Osteocyte (in vitro differentiated cells): Measurements from ENCODE around the gene IL16. TPM values are rescaled to one million over a fixed set of nuclear protein-coding genes. Genes with fewer than 3 reads are reported as not detected.

Experiments
- DNase-seq: peaks from one replicate; pipeline ENCODE4 v3.0.0; 2021; ENCODE audit warnings: mixed read lengths; ENCODE audit not compliant: unreplicated experiment; ENCODE audit errors: extremely low spot score
- H3K27ac Mint-ChIP-seq: one replicate; pipeline ENCODE4 v1.8.0; 2021; ENCODE audit warnings: mild to moderate bottlenecking, mixed read lengths; ENCODE audit not compliant: unreplicated experiment
- H3K27me3 Mint-ChIP-seq: one replicate; pipeline ENCODE4 v1.8.0; 2021; ENCODE audit warnings: mixed read lengths; ENCODE audit not compliant: unreplicated experiment
- H3K36me3 Mint-ChIP-seq: one replicate; pipeline ENCODE4 v1.8.0; 2021; ENCODE audit warnings: mixed read lengths; ENCODE audit not compliant: unreplicated experiment
- H3K4me1 Mint-ChIP-seq: one replicate; pipeline ENCODE4 v1.8.0; 2021; ENCODE audit warnings: mixed read lengths; ENCODE audit not compliant: unreplicated experiment
- H3K4me3 Mint-ChIP-seq: one replicate; pipeline ENCODE4 v1.8.0; 2021; ENCODE audit warnings: mild to moderate bottlenecking, moderate library complexity, mixed read lengths; ENCODE audit not compliant: unreplicated experiment
- H3K9me3 Mint-ChIP-seq: one replicate; pipeline ENCODE4 v1.8.0; 2021; ENCODE audit warnings: mixed read lengths; ENCODE audit not compliant: unreplicated experiment
- total RNA-seq: library from RNA; stranded (reverse); gene quantifications from 2 replicates; pipeline ENCODE4 v1.2.1, GENCODE V29; 2021
- TF ChIP-seq, protein P1 (sequence below): fragments of 200-600 bp; sonication (generic); IDR thresholded peaks from 2 replicates; pipeline ENCODE4 v1.5.0; 2021; ENCODE audit warnings: antibody characterized with exemption, mild to moderate bottlenecking, moderate library complexity

IL16 gene
- total RNA-seq, 1 donor from 2014 or later: not detected

- no peak for DNase-seq
- Mint-ChIP-seq H3K36me3 (no peaks in the 10 kb centered on the region), H3K27ac (no peak overlapping the region), H3K27me3 (peaks cover 27% of the 10 kb centered on the region), H3K4me1 (no peaks in the 10 kb centered on the region), H3K9me3 (no peaks in the 10 kb centered on the region), H3K4me3 (no peak overlapping the region)
- TF ChIP-seq, protein P1, sequence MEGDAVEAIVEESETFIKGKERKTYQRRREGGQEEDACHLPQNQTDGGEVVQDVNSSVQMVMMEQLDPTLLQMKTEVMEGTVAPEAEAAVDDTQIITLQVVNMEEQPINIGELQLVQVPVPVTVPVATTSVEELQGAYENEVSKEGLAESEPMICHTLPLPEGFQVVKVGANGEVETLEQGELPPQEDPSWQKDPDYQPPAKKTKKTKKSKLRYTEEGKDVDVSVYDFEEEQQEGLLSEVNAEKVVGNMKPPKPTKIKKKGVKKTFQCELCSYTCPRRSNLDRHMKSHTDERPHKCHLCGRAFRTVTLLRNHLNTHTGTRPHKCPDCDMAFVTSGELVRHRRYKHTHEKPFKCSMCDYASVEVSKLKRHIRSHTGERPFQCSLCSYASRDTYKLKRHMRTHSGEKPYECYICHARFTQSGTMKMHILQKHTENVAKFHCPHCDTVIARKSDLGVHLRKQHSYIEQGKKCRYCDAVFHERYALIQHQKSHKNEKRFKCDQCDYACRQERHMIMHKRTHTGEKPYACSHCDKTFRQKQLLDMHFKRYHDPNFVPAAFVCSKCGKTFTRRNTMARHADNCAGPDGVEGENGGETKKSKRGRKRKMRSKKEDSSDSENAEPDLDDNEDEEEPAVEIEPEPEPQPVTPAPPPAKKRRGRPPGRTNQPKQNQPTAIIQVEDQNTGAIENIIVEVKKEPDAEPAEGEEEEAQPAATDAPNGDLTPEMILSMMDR: no peak
Measured at GRCh38 chr15:81168131-81168526, 28.6 kb upstream of the IL16 start.

GRCh38 chr15:81168644-81169043, 28.0 kb upstream of the IL16 start:
- no peak overlapping the region for H3K27ac Mint-ChIP-seq
- no peaks in the 10 kb centered on the region for H3K36me3 Mint-ChIP-seq
- TF ChIP-seq, protein P1: no peak
- H3K27me3 Mint-ChIP-seq: peaks cover 27% of the 10 kb centered on the region
- no peaks in the 10 kb centered on the region for H3K4me1 Mint-ChIP-seq
- DNase-seq: no peak
- H3K9me3 Mint-ChIP-seq: no peaks in the 10 kb centered on the region
- no peak overlapping the region for H3K4me3 Mint-ChIP-seq

- TF ChIP-seq, protein P1: no peak
- Mint-ChIP-seq H3K36me3 (no peaks in the 10 kb centered on the region), H3K27me3 (peaks cover 27% of the 10 kb centered on the region), H3K4me1 (no peaks in the 10 kb centered on the region), H3K4me3 (no peak overlapping the region), H3K9me3 (no peaks in the 10 kb centered on the region), H3K27ac (no peak overlapping the region)
- no peak for DNase-seq
Measured at GRCh38 chr15:81170511-81170910, 26.2 kb upstream of the IL16 start.

DNA sequence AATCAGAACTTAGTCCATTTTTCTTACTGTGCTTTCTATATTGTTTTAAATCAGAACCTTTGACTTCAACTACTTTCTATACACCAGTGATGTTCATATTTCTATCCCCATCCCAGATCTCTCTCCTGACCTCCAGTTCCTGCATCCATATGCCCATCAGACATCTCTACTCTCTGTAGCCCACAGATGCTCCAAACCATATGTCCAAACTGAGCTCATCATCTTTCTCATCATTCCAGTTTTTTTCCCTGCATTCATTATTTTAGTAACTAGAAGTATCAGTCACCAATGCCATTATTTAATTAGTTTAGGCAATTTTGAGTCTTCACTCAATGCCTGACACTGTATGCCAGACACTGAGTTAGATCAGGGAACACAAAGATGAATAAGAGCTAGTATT, 25.4 kb upstream of the IL16 start:
- no peak overlapping the region for H3K4me3 Mint-ChIP-seq
- no peaks in the 10 kb centered on the region for H3K9me3 Mint-ChIP-seq
- H3K36me3 Mint-ChIP-seq: no peaks in the 10 kb centered on the region
- DNase-seq: no peak
- H3K27me3 Mint-ChIP-seq: peaks cover 27% of the 10 kb centered on the region
- TF ChIP-seq, protein P1: no peak
- H3K4me1 Mint-ChIP-seq: no peaks in the 10 kb centered on the region
- H3K27ac Mint-ChIP-seq: no peak overlapping the region

DNA sequence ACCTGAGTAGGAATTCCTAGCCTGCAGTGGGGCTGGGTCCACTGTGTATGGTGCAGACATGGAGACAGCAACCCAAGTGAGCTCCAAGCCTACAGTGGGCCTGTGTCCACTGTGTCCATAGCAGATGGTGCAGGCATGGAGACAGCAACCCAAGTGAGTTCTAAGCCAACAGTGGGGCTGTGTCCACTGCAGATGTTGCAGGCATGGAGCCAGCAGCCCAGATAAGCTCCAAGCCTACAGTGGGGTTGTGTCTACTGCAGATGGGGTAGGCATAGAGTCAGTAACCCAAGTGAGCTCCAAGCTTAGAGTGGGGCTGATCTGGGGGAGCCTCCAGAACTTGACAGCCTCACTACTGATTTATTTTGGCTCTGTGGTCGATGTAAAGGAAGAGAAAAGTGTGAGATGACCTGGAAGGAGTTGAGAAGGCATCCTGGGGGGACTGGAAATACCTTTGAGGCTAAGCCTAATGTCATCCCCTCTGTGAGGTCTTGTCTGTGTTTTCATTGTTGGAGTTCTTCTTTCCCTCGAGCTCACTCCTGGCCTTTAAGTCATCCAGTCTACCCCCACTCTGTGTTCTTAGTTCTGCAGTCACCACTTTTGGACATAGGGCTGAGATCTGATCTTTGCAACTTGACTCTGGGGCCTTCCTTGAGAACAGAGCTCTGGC, 22.4 kb upstream of the IL16 start:
- Mint-ChIP-seq H3K9me3 (no peaks in the 10 kb centered on the region), H3K4me3 (no peak overlapping the region), H3K27ac (no peak overlapping the region), H3K36me3 (no peaks in the 10 kb centered on the region), H3K4me1 (no peaks in the 10 kb centered on the region), H3K27me3 (peaks cover 22% of the 10 kb centered on the region)
- TF ChIP-seq, protein P1: no peak
- no peak for DNase-seq
